ENCODE data around the gene BCL2.
A peak's percentile ranks its signal among the peaks of the same experiment; 100 is the strongest.

BCL2 gene

DNA sequence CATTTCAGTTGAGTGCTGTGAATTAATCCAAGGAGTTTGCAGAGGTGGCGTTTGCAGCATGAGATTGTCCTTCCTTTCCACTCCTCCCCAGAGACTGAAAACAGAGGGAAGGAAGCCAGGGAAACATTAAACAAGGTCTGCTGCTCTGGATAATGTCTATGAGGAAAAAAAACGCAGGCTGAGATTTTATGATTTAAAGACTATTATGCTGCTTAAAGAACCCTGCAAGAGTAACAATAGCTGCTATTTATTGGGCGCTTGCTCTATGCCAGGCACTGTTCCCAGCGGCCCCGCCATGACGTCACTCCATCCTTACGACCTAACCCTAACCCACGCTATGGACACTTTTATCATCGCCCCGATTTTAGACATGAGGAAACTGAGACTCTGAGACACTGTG is 222.4 kb downstream of the BCL2 start:
- no peak overlapping the region for H3K4me3 Mint-ChIP-seq
- H3K4me1 Mint-ChIP-seq: peaks cover 17% of the 10 kb centered on the region

DNA sequence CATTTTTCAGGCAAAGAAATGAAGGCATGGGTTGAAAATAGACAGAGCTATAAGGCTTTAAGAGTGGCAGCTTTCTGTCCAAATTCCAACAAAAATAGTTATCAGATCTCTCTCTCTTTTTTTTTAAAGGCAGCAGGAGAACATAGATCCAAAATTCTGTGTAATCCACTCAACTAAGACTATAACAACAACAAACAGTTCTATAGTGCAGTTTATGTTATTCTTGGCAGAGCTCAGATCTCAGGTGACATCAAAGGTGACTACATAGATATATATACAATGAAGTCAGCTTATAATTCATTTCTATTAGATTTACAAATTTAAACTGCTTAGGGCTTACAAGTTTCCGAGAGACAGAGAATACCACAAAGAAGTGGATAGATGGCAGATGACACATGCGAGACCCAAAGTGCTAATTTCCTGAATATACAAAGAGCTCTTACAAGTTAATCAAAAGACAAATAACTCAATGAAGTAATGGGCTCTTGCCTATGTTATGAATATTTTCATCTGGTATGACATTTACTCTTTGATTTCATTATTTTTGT is 223.2 kb downstream of the BCL2 start:
- H3K27me3 Mint-ChIP-seq (ENCODE audit: low read depth): peaks cover 18% of the 10 kb centered on the region
- H3K36me3 Mint-ChIP-seq (ENCODE audit: low read depth): no peaks in the 10 kb centered on the region
- peaks cover 17% of the 10 kb centered on the region for H3K4me1 Mint-ChIP-seq
- H3K9me3 Mint-ChIP-seq: no peaks in the 10 kb centered on the region
- no peak overlapping the region for H3K4me3 Mint-ChIP-seq
- TF ChIP-seq, protein P1, sequence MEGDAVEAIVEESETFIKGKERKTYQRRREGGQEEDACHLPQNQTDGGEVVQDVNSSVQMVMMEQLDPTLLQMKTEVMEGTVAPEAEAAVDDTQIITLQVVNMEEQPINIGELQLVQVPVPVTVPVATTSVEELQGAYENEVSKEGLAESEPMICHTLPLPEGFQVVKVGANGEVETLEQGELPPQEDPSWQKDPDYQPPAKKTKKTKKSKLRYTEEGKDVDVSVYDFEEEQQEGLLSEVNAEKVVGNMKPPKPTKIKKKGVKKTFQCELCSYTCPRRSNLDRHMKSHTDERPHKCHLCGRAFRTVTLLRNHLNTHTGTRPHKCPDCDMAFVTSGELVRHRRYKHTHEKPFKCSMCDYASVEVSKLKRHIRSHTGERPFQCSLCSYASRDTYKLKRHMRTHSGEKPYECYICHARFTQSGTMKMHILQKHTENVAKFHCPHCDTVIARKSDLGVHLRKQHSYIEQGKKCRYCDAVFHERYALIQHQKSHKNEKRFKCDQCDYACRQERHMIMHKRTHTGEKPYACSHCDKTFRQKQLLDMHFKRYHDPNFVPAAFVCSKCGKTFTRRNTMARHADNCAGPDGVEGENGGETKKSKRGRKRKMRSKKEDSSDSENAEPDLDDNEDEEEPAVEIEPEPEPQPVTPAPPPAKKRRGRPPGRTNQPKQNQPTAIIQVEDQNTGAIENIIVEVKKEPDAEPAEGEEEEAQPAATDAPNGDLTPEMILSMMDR (IDR thresholded peaks at IDR 0.05; ENCODE audit: unreplicated experiment in 3 of 3): no peak
- H3K27ac Mint-ChIP-seq: peak overlapping the region in 1 of 3 experiments; percentile 23

More for the DNA sequence above, 222.4 kb downstream of the BCL2 start:
- peak overlapping the region; percentile 3 to 27 (median 18) for H3K27ac Mint-ChIP-seq
- H3K27me3 Mint-ChIP-seq (ENCODE audit: low read depth): peaks cover 18% of the 10 kb centered on the region
- TF ChIP-seq, protein P1 (IDR thresholded peaks at IDR 0.05; ENCODE audit: unreplicated experiment in 3 of 3): no peak
- no peaks in the 10 kb centered on the region for H3K36me3 Mint-ChIP-seq (ENCODE audit: low read depth)
- no peaks in the 10 kb centered on the region for H3K9me3 Mint-ChIP-seq

DNA sequence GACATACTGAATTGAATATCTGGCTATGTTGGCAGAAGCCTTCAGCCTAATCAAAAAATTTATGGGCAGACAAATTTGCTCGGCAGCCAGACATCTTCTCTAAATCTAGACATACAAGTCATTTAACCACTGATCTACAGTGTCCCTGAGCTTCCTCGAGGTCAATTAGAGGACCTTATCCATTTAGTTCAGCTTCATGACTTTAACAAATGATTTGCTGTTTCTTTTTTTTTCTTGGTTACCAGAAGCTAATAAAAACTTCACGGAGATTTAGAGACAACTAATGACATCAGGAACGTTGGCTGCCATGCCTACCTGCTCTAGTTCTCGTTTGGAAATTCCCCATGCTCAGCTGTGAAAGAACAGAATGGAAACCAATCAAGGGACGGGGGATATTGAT is 223.8 kb downstream of the BCL2 start:
- peaks cover 15% of the 10 kb centered on the region for H3K4me1 Mint-ChIP-seq
- no peaks in the 10 kb centered on the region for H3K9me3 Mint-ChIP-seq
- no peaks in the 10 kb centered on the region for H3K36me3 Mint-ChIP-seq (ENCODE audit: low read depth)
- peaks cover 18% of the 10 kb centered on the region for H3K27me3 Mint-ChIP-seq (ENCODE audit: low read depth)
- H3K27ac Mint-ChIP-seq: peak overlapping the region in 1 of 3 experiments; percentile 23
- H3K4me3 Mint-ChIP-seq: no peak overlapping the region
- TF ChIP-seq, protein P1 (IDR thresholded peaks at IDR 0.05; ENCODE audit: unreplicated experiment in 3 of 3): no peak

DNA sequence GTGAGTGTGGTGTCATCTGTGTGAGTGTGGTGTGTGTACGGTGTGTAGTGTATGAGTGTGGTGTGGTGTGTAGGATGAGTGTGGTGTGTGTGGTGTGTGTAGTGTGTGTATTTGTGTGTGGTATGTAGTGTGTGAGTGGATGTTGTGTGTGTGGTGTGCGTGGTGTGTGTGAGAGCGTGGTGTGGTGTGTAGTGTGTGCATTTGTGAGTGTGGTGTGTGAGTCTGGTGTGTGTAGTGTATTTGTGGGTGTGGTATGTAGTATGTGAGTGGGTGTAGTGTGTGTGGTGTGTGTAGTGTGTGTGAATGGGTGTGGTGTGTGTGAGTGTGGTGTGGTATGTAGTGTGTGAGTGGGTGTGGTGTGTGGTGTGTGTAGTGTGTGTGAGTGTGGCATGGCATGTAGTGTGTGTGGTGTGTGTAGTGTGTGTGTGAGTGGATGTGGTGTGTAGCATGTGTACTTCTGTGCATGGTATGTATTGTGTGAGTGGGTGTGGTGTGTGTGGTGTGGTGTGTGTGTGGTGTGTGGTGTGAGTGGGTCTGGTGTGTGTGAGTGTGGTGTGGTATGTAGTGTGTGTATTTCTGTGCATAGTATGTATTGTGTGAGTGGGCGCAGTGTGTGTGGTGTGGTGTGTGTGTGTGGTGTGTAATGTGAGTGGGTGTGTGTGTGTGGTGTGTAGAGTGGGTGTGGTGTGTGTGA is 227.8 kb downstream of the BCL2 start:
- H3K4me1 Mint-ChIP-seq: peaks cover 12% of the 10 kb centered on the region
- H3K27ac Mint-ChIP-seq: no peak overlapping the region
- H3K9me3 Mint-ChIP-seq: no peaks in the 10 kb centered on the region
- TF ChIP-seq, protein P1 (IDR thresholded peaks at IDR 0.05; ENCODE audit: unreplicated experiment in 3 of 3): no peak
- no peaks in the 10 kb centered on the region for H3K36me3 Mint-ChIP-seq (ENCODE audit: low read depth)
- H3K27me3 Mint-ChIP-seq (ENCODE audit: low read depth): peaks cover 7% of the 10 kb centered on the region
- no peak overlapping the region for H3K4me3 Mint-ChIP-seq

DNA sequence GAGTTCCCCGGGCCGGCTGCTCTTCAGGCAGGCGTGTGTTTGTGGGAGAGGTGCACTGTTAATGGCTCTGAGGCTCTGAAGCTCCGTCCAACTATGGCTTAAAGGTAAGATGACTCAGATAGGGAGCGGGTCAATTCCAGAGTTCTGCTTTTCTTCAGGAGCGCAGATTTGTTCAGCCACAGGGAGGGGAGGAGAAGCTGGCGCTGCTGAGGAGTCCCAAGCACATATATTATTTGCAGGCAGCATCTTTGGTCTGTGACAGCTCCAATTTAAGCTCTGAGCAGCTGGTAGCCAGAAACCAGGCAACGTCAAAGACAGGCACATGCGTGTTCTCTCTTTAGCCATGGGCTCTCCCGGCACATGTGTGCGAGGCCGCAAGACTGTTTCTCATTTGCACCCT is 229.2 kb downstream of the BCL2 start:
- Mint-ChIP-seq H3K27ac (peak overlapping the region in 2 of 3 experiments; percentile 26 to 55), H3K27me3 (ENCODE audit: low read depth) (peaks cover 7% of the 10 kb centered on the region), H3K9me3 (no peaks in the 10 kb centered on the region), H3K4me1 (peaks cover 12% of the 10 kb centered on the region), H3K36me3 (ENCODE audit: low read depth) (no peaks in the 10 kb centered on the region), H3K4me3 (no peak overlapping the region)
- TF ChIP-seq, protein P1 (IDR thresholded peaks at IDR 0.05; ENCODE audit: unreplicated experiment in 3 of 3): no peak

DNA sequence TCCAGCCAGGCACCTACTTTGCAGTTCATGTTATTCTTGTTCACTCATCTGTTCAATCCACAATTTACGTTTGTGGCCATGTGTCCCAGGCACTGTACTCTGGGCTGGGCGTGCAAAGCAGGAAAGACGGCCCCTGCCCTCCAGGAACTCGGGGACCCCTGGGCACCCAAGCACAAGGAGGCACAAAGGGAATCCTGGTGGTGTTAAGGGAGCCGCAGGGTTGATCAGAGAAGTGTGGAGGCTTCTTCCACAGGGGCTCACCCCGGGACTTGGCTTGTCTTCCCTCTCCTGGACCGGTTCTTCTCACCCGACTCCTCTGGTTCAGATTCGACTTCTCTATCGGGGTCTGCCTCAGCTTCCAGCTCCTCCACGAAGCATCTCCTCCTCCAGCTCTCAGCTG is 230.5 kb downstream of the BCL2 start:
- no peaks in the 10 kb centered on the region for H3K36me3 Mint-ChIP-seq (ENCODE audit: low read depth)
- peaks cover 7% of the 10 kb centered on the region for H3K27me3 Mint-ChIP-seq (ENCODE audit: low read depth)
- no peak overlapping the region for H3K4me3 Mint-ChIP-seq
- H3K9me3 Mint-ChIP-seq: no peaks in the 10 kb centered on the region
- TF ChIP-seq, protein P1 (IDR thresholded peaks at IDR 0.05; ENCODE audit: unreplicated experiment in 3 of 3): no peak
- no peak overlapping the region for H3K27ac Mint-ChIP-seq
- H3K4me1 Mint-ChIP-seq: peaks cover 12% of the 10 kb centered on the region
